RPMI8226 (cell line): ENCODE results near the gene PLCD3.

Experiments
- DNase-seq: peaks from one replicate; pipeline ENCODE4 v3.0.0-alpha.2; 2015

PLCD3 gene

DNA sequence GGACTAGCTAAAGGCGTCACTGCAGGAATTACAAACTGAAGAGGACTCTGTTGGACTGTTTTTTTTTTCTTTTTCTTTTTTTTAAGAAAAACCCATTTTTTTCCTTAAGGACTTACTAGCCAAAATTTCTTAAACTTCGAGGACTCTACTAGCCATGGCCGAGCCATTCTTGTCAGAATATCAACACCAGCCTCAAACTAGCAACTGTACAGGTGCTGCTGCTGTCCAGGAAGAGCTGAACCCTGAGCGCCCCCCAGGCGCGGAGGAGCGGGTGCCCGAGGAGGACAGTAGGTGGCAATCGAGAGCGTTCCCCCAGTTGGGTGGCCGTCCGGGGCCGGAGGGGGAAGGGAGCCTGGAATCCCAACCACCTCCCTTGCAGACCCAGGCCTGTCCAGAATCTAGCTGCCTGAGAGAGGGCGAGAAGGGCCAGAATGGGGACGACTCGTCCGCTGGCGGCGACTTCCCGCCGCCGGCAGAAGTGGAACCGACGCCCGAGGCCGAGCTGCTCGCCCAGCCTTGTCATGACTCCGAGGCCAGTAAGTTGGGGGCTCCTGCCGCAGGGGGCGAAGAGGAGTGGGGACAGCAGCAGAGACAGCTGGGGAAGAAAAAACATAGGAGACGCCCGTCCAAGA is 16.8 kb upstream of the PLCD3 start:
- DNase-seq, result peak; percentile 85

DNA sequence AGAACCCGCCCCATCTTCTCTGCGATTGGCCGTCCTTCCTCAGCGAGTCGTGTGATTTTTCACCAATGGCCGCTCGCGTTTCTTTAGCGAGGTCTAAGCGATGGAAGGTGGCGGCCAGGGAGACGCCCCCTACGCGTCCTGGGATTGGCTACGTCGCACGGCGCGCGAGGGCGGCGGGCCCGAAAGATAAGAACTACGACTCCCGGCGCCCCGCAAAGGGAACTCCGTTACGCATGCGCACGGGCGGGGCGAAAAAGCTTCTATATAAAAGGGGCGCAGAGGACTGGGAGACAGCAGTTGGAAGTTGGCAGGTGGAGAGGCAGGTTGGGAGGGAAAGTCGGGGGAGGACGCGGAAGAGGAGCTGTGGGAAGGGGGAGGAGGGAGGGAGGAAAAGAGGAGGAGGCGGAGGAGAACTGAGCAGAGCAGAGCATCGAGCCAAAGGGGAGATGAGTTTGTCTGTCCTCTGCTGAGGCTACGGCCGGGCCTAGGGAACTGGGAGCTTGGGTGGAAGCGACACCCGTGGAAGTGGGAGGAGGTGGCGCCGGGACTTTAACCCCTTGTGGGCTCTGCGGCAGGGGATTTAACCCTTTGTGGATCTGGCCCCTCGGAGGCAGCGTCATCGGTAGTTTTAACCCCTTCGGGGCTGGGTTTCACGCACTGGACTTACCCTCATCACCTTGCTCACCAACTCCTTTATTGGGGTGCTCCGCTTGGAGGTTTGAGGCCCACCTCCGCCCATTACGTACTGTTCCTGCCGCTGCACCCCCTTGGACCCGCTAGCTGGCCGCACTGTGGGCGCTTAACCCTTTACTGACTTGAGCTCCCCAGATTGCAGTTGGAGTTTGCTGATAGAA is 16.1 kb upstream of the PLCD3 start, which contains the start of gene HEXIM1:
HEXIM1 (plus strand) TSS at position 293 of the 854 bp plus-strand sequence. CDS start 716 bp downstream, outside the sequence.
- peak; percentile 100 for DNase-seq

DNA sequence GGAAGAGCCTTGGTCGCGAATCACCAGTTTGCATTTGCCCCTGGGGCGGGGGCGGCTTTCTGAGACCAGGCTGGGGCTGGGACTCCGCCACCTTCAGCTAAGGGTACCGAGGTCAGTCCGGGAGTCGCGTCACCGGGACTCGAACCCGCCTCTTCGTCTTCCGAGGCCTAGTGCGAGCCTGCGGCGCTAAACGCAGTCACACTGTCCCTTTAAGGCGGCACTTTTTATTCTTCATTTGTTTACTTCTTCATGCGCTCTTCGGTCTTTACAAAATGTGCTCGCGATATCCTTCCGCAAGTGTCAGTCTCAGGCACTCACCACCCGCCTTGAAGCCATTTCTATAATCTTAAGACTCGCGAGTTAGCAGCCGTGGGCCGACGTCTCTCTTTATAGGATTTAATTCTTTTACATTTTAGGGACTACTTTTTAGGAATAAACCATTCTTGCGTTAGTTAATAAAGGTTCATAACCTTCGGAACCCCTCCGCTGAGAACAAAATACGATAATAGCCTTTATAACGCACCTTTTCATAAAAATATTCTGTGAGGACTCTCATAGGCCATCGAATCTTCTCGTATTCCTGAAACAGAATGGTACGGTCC is 15.4 kb upstream of the PLCD3 start:
- DNase-seq, result peak; percentile 92

DNA sequence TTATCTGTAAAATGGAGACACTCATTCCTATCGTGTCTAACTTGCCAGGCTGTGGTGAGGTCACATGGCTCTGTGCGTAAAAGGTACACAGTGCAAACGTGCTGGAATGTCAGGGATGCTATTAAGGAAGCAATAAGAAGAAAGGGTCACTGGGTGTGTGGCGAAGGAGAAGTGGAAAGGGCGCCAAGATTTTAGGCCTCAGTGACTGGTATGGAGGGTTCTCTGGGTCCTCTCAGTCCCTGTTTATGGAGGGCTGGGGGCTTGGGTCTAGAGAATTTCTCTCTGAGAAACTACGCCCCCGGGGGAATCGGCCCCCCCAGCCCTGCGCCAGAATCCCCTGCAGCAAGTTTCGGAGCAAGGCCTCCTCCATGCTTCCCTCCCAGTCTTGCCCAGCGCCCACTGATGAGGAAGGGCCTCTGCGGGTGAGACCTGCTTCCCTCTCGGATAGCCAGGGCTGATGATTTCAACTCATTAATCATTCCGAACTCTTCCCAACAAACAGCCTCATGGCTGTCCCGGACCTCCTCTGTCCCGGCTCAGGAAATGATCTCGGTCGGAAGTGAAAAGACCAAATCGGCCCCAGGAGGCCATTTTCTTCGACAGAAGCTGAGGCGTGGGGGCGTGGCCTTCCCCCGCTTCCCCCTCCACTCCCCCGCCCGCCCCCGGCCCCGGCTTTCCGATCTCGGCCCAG is 14.7 kb upstream of the PLCD3 start:
- DNase-seq, result peak; percentile 80

DNA sequence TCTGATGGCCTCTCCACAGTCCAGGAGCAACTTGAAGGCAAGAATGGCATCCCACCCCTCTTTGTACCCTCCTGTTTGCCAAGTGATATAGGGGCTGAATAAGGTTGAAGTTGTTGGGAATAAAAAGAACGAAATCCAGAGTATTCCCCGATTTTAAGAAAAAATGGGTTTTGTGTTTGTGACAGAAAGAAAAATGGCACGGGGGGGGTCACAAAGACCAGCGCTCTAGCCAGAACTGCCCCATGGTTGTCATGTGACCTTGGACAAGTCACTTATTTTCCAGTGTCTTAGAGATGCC is 14.2 kb upstream of the PLCD3 start:
- DNase-seq, result no peak

DNA sequence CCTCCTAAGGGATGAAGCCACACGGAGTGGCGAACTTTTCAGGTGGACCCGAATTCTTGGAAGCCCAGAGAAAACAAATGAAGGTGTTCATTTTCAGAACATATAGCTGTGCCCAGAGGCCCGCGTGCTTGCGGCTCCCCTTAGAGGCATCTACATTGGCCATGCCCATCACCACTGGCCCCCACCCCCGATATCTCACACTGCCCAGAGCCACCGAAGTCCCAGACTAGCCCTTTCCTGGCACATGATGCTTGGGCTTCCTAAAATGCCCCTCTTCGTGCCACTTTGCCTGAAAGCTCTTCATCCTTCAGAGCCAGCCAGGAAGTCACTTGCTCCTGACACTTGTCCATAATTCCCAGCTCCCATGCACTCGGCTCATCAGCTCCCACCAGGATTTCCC is 13.9 kb upstream of the PLCD3 start:
- DNase-seq, result no peak

DNA sequence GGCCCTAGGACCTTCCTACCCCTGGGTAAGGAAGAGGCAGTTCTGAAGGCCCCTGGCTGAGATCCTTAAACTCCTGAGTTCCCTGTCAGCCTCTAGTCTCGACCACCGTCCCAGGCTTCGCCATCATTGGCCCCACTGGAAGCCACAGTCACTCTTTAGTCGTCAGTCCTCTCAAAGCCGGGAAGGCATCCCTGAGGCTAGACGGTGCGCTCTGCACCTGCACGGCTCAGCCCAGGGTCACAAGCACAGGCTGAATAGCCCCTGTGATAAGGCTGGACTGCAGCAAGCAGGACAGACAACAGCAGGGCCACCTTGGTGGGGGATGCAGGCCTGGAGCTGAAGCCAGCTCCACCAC is 12.7 kb upstream of the PLCD3 start:
- no peak for DNase-seq

DNA sequence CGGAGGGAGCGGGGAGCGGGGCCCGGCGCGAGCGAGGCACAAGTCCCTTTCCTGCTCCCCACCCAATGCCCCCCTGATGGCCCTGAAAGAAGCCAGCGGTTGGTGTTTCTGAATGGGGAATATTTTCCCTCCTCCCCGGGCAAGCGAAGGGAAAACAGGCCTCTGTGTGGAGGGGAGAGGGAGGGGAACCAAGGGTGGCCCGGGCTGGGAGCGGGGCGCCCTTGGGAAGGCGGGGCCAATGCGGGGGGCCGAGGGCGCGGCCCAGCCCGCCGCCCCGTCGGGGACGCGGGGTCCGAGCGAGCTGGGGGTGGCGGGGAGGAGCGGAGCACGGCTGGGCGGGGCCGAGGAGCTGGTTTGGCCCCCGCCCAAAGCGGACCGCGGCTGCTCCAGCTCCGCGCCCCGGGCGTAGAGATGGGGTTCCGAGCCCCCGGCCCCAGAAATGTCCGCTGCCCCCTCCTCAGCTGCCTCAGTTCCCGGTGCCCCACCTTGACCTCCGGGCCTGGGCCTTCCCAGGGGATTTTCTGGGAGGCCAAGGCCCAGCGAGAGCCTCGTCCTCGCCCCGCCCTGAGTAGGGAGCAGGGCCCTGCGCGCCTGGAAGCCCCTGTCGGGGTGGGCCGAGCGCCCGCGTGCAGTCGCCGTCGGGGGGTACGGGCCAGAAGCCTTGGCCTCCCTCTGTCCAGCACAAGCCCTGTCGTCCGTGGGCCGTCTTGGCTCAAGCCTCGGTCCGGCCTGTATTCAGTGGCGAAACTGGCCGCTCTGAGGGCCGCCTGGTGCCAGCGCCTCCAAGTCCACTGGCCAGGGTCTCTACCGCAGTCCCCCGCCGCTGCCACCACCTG is 12.1 kb upstream of the PLCD3 start:
- no peak for DNase-seq

DNA sequence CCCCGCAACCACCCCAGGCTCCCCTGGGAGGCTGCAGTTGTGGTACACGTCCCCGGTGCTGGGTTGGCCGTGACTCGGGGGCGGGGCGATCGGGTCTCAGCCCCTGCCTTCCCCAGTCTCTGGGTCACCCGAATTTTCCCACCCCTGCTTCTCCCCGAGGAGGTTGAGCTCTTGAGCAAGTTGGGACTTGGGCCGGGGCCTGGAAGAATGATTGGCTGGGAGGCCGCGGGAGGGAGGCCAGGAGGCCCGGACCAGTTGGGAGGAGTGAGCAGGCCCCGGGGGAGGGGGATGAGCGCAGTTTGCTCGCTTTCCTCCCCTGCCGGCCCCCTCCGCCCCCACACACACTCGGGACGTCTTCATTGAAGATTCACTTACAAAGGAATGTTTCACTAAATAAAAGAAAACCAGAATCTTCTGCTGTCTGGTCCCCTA is 11.5 kb upstream of the PLCD3 start:
- no peak for DNase-seq

DNA sequence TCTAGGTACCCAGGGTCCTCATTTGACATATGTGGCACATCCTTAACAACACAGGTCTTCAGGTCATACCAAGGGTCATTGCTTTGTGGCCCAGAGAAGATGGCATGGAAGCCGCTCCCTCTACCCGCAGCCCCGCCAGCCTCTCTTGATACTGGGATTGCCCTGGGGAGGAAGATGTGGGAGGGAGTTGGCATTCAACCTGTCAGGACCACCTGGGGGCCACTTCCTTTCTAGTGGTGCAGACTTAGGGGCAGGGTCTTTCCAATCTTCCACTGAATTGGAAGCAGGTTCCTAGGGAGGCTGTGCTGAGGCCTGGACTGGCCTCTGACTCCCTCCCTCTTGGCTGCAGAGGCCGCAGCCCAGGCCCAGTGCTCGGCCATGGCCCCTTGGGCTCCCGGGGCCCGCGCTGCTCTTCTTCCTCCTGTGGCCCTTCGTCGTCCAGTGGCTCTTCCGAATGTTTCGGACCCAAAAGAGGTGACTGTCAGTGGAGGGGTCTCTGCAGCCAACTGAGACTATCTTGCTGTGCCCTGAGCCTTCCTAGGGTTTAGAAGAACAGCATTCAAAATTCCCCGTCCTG is 10.9 kb upstream of the PLCD3 start:
- no peak for DNase-seq

DNA sequence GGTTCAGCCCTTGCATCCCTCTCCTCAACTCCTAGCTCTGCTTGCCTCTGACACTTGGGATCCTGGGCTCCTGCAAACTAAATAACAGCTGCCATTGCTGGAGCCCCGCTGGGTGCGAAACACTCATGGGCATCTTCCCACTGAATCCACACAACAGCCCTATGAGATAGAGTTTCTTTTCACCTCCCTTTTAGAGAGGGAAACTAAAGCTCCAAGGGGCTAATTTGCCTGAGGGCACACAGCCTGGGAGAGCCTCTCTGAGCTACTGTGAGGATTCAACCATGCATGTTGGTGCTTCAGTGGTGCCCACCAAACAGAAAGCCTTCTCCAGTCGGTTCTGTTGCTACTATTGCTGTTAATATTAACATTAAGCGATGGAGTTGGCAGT is 7.2 kb upstream of the PLCD3 start:
- no peak for DNase-seq

DNA sequence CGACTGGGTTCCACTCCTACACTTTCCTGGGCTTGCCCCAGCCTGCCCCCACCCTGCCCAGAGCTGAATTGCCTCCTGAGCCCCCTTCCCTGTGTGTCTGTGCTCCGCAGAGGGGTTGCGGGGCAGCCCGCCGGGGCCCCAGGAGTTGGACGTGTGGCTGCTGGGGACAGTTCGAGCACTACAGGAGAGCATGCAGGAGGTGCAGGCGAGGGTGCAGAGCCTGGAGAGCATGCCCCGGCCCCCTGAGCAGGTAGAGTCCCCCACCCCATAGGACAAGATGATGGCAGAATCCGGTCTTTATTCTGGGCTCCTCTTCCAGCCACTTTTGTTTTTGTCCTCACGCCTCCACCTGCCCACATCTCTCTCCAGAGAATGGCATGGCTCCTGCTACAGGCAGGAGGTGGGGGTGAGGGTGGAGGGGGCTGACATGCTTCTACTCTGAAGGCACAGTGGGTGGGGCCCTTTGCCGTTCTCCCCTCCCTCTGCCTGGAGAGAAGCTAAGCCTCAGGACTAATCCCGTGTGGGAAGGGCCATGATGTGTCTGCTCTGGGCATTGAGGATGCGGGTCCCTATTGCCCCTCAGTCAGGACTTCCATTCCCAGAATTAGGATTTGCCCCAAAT is 6.7 kb upstream of the PLCD3 start:
- DNase-seq, result no peak

DNA sequence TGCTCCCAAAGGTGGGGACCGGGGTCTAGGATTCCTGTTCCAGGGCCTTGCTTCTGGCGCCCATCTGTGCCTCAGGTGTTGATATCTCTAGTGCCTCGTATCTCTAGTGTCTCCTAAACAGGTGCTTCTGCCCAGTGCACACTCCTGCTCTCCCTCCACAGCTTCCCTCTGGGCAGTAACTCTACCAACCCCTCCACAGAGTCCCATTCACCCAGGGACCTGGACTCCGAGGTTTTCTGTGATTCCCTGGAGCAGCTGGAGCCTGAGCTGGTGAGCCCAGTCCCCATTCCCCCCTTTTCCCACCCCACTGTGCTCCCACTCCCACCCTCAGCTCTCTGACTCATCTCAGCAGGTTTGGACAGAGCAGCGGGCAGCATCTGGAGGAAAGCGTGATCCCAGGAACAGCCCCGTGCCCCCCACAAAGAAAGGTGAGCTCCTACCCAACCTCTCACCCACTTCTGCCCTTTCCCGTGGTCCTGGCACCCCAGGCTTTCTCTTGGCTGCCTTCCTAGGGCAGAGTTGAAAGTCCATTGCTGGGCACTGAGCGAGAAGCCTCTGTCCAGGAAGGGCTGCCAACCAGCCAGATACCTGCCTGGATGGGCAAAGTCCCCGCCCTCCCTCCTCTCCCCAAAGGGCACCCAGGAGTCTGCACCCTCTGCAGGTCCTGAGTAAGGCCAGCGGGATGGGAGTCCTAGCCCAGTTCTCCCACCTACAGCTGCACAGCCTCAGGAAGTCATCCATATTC is 5.4 kb upstream of the PLCD3 start:
- DNase-seq, result no peak

DNA sequence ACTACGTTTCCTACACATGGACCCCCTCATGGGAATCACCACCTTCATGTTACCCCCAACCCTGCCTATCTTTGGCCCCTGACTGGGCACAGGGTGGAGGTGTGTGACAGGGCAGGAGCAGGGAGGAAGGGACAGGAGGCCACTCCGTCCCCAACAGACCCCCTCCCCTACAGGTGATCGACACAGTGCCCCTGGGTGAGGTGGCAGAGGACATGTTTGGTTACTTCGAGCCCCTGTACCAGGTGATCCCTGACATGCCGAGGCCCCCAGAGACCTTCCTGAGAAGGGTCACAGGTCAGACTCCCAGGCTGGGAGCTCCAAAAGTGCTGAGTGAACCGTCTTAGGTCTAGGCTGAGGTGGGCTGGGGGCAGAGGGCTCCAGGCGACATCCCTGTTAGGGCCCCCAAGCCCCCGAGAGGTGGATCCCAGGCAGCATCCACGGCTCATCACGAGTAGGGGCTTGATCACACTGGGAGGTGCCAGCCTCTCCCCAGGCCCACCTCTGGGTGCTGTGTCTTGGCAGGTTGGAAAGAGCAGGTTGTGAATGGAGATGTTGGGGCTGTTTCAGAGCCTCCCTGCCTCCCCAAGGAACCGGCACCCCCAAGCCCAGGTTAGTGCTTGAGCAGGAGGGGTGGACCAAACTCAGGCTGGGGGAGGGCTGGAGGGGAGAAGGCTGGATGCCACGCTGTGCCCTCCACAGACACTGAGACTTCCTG is 4.7 kb upstream of the PLCD3 start:
- DNase-seq, result no peak

DNA sequence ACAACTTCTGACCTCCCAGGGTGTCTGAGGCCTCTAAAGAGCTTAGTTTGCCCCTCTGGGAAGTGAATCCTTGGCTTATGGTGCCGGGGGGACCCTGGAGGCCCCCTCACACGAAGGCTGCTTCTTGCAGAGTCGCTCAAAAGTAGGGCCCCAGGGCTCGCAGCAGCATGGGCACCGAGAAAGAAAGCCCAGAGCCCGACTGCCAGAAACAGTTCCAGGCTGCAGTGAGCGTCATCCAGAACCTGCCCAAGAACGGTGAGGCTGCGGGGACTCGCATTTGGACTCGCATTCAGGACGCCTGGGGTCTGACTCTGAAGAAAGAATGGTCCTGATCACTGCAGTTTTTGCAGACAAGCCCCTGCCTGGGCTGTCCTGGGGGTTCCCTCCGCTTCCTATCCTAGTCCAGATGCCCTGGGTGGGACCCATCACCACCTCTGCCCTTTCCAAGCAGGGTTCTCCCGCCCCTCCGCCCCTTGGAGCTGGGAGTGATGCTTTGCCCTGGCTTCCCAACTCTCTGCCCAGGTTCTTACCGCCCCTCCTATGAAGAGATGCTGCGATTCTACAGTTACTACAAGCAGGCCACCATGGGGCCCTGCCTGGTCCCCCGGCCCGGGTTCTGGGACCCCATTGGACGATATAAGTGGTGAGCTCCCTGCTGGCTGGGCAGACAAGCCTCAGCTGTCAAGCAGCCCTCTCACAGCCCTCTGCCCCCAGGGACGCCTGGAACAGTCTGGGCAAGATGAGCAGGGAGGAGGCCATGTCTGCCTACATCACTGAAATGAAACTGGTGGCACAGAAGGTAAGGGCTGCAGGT is 3.9 kb upstream of the PLCD3 start:
- no peak for DNase-seq

DNA sequence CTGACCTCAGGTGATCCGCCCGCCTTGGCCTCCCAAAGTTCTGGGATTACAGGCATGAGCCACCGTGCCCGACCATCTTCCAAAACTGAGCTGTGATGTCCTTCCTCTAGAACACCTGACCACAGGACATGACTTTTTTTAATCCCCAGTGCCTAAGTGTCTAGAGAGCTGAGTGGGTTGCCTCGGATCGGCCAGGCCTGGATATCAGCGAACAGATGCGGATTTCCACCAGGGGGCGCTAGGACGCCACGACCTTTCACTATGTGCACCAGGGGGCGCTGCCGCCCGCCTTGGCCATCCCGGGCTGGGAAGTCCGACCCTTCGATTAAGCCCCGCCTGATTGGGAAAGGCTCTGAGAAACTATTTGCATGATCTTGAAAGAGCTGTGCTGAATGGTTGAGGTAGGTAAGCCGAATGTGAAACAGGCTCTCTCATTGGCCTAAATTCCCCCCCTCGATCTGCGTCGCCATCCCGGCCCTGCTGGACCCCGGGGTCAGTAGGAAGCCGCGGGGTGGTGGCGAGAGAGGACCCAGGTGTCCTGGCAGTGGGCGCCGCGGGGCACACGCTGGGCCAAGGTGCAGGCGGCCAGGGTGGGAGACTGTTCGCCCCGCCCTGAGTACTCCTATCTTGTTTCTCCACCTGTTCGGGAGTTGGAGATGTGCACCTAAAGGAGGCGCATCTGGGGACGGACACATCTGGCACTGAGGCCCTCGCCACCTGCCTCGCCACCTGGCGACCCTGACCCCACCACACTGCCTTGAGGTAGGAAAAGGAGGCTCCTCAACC is 3.1 kb upstream of the PLCD3 start, which contains the start of gene ACBD4:
ACBD4 (plus strand) TSS at position 496 of the 786 bp plus-strand sequence. CDS start 458 bp downstream, outside the sequence.
- peak; percentile 98 for DNase-seq

DNA sequence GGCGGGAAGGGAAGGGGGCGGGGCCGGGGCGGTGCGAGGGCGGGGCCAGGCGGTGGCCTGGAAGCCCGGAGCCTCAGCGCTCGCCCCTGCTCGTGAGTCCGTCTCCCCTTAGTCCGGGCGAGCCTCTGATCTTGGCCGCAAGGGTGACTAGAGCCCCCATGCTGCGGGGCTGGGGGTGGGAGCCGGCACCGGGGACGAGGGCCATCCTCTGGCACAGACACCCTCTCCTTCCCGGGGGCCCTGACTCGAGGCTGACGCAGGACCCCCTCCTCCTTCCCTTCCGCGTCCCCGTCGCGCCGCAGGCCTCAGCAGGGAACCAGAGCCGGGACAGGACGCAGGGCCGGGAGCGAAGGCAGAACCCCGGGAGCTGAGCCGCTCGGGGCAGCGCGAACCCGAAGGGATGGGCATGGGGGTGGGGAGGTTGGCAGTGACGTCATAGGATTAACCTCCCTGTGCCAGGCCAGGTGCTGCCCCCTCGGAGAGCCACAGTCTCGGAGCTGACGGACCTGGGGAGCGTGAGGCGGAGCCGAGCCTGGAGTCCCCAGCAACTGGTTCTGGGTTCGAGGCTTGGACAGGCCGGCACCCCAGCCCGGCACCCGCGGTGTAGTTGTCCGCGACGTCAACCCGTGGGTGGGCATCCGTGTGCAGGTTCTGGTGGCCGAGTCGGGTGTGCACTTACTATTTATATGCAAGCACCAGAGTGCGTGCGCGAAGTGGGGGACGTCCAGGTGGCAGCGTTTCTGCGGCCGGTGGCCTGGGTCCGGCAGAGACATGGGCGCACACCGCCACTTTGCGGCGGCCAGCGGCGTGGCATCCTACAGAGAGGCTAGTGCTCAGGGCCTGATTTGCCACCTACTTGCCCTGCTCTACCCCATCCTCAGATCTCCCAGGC is 503 bp upstream of the PLCD3 start:
- DNase-seq, result peak; percentile 84
